VCaP (cell line): ENCODE measurements around the gene ANKEF1.
"Not testable (repeated sequence)": the region's sequence is repeated elsewhere in the genome, so short reads cannot be mapped to it uniquely, and the experiment has no call there.

Source experiments
- H3K27ac ChIP-seq: fragments of 450-650 bp; 2 replicates; pipeline ENCODE4 v1.5.1; 2017
- TF ChIP-seq, protein P1 (sequence below): fragments of 450-650 bp; conservative IDR thresholded peaks from 2 replicates; pipeline ENCODE4 v1.5.1; 2017; ENCODE audit warnings: mild to moderate bottlenecking, moderate library complexity

Gene ANKEF1

DNA sequence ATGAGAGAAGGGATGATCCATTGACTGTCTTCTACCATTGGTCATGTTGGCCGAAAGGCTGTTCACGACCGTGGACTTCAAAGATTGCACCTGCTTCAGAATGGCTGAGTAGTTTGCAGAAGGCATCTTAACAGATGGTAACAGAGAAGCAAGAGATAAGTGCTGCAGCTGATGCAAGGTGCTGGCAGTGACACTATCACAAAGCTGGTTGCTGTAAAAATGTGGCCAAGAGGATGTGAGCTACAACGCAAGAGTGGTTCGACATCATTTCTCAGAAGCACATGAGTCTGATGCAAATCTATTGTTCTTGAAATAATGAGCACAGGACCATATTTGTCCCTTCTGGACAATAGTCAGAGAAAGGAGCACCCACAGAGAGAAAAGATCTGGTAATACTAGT is 27.0 kb upstream of the ANKEF1 start:
- no peak overlapping the region for H3K27ac ChIP-seq
- TF ChIP-seq, protein P1, sequence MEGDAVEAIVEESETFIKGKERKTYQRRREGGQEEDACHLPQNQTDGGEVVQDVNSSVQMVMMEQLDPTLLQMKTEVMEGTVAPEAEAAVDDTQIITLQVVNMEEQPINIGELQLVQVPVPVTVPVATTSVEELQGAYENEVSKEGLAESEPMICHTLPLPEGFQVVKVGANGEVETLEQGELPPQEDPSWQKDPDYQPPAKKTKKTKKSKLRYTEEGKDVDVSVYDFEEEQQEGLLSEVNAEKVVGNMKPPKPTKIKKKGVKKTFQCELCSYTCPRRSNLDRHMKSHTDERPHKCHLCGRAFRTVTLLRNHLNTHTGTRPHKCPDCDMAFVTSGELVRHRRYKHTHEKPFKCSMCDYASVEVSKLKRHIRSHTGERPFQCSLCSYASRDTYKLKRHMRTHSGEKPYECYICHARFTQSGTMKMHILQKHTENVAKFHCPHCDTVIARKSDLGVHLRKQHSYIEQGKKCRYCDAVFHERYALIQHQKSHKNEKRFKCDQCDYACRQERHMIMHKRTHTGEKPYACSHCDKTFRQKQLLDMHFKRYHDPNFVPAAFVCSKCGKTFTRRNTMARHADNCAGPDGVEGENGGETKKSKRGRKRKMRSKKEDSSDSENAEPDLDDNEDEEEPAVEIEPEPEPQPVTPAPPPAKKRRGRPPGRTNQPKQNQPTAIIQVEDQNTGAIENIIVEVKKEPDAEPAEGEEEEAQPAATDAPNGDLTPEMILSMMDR: no peak

DNA sequence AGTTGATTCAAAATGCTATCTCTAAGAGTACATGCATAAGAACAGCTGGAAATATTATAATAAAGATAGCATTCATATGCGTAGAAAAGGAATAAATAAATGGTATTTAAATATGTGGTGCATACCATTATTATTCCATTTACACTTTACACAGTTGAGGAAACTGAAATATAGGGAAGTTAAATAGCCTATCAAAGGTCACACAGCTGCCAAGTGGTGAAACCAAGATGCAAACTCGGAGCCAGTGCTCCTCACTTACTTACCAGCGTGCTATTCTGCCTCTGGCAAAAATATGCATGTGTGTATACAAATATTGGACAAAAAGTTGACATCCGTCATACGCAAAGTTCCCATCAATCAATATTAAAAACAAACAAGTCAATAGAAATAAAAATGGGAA is 22.3 kb upstream of the ANKEF1 start:
- TF ChIP-seq, protein P1: no peak
- H3K27ac ChIP-seq: no peak overlapping the region

DNA sequence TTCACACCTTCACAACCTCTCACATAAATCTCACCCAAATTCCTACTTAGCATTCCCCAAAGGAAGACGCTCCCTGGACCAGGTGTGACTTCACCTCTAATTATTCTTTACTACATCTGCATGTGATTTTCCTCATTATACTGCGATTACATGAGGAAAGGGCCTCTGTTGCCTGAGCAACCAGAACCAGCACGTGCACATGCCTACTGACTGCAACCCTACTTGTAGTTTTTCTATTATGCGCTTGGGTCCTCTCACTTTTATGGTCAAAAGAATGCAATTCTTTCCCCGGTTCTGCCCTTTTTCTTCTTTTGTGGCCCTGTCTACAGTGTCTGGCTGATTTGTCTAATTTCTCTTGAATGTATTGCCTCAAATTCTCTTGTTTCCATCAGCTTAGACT is 20.4 kb upstream of the ANKEF1 start:
- TF ChIP-seq, protein P1: no peak
- no peak overlapping the region for H3K27ac ChIP-seq

DNA sequence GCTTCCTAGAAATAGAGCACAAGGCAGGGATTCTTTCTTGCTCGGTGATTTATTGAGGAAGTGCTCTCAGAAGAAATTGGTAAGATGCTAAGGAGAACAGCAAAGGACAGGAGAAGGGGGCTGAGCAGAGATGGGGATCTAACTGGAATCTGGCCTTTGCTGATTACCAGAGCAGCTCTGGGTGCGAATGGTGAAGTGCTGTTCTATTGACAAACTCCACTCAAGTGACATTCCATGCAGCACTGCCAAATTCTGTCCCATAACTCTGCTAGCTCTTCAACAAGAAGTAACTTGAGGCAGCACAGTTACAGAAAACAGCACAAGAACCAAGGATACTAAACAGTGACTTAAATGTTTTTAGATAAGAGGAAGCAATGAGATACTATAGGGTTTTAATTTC is 13.8 kb upstream of the ANKEF1 start:
- TF ChIP-seq, protein P1: no peak
- no peak overlapping the region for H3K27ac ChIP-seq

DNA sequence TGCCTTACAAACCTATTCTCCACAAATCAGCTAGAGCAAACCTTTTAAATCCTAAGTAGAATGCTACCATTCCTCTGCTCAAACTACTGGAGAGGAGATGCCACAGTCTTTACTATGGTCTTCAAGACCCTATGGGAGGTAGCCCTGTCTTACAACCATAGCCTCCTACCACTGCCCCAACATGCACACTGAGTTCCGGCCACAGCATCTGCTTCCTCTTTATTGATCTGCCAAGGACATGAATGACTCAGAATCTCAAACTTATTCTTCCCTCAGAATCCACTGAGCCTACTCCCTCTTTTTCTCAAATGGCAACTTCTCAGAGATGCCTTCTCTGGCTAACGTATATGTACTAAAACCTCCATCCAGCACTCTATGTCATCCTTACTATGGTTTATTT is 12.2 kb upstream of the ANKEF1 start:
- TF ChIP-seq, protein P1: no peak

DNA sequence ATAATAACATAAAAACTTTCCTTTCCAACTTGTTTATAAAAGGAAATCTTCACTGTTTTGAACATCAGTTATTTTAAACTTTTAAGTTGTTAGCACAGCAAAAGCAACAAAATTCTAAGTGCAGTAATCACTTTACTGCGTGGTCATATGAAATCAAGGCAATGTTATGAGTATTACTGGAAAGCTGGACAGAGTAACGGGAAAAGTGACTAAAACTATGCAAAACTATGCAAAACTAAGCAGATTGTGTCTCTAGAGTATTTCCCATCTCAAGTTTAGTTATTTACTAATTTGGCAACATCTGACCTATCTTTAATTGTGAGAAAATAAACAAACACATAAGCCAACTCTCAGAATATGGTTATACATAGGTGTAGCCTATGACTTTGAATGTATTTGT is 10.9 kb upstream of the ANKEF1 start:
- TF ChIP-seq, protein P1: no peak
- no peak overlapping the region for H3K27ac ChIP-seq

More for the DNA sequence above, 12.2 kb upstream of the ANKEF1 start:
- no peak overlapping the region for H3K27ac ChIP-seq

DNA sequence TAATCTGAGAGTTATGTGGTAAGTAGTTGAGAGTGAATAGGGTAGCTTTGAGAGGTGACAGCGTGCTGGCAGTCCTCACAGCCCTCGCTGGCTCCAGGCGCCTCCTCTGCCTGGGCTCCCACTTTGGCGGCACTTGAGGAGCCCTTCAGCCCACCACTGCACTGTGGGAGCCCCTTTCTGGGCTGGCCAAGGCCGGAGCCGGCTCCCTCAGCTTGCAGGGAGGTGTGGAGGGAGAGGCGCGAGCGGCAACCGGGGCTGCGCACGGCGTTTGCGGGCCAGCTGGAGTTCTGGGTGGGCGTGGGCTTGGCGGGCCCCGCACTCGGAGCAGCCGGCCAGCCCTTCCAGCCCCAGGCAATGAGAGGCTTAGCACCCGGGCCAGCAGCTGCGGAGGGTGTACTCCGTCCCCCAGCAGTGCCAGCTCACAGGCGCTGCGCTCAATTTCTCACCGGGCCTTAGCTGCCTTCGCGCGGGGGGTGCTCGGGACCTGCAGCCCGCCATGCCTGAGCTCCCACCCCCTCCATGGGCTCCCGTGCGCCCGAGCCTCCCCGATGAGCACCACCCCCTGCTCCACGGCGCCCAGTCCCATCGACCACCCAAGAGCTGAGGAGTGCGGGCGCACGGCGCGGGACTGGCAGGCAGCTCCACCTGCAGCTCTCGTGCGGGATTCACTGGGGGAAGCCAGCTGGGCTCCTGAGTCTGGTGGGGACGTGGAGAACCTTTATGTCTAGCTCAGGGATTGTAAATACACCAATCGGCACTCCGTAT is 3.2 kb upstream of the ANKEF1 start:
- H3K27ac ChIP-seq: not testable (repeated sequence)

DNA sequence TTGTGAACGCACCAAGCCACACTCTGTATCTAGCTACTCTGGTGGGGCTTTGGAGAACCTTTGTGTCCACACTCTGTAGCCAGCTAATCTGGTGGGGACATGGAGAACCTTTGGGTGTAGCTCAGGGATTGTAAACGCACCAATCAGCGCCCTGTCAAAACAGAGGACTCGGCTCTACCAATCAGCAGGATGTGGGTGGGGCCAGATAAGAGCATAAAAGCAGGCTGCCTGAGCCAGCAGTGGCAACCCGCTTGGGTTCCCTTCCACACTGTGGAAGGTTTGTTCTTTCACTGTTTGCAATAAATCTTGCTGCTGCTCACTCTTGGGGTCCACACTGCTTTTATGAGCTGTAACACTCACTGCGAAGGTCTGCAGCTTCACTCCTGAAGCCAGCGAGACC is 2.5 kb upstream of the ANKEF1 start:
- H3K27ac ChIP-seq: not testable (repeated sequence)
